Pancreas (tissue), 10 donors: ENCODE results near the gene NPHS1. TPM values are rescaled to one million over a fixed set of nuclear protein-coding genes. Genes with fewer than 3 reads are reported as not detected.

Source experiments
- ATAC-seq, 4 donors: fragments of 200-7000 bp; cut with Tn5 transposase; one replicate each; pipeline versions ENCODE4 v1.8.0 to v1.9.1; 2020; ENCODE audit warnings: mild to moderate bottlenecking in 4 of 4, moderate library complexity in 4 of 4
- DNase-seq, 6 donors: peaks; one replicate each; pipeline ENCODE4 v3.0.0-alpha.2; 2020
- FAIRE-seq: peaks from 2 replicates; lab custom pipeline; 2012; peaks lifted over from hg19 to GRCh38; lab: Jason Lieb, UNC
- H3K27ac ChIP-seq, 4 donors: fragments of 200-600 bp; sonication (generic); 1 replicate in 3 of 4; 2 replicates in 1 of 4; pipeline versions ENCODE4 v1.5.0 to v1.8.0; 2020
- H3K27me3 ChIP-seq, 4 donors: fragments of 200-600 bp; one replicate each; pipeline ENCODE4 v1.8.0; 2021
- H3K36me3 ChIP-seq, 3 donors: fragments of 200-600 bp; sonication (generic) in 1 of 3; one replicate each; pipeline versions ENCODE4 v1.5.0 to v1.8.0; 2020 to 2021
- H3K4me1 ChIP-seq, 3 donors: fragments of 200-600 bp; one replicate each; pipeline ENCODE4 v1.8.0; 2021
- H3K4me3 ChIP-seq, 4 donors: fragments of 200-600 bp; sonication (generic) in 2 of 4; one replicate each; pipeline versions ENCODE4 v1.5.0 to v1.8.0; 2020 to 2021
- H3K9me3 ChIP-seq, 4 donors: fragments of 200-600 bp; one replicate each; pipeline ENCODE4 v1.8.0; 2021
- CTCF ChIP-seq, 4 donors: fragments of 200-600 bp; sonication (generic) in 3 of 4; IDR thresholded peaks; one replicate each; pipeline versions ENCODE4 v1.5.0 to v1.8.0; 2021; ENCODE audit warnings: antibody characterized with exemption in 4 of 4
- WGBS, 2 donors: extraction: QIAGEN DNeasy Blood & Tissue Kit; methylation state at CpG; one replicate each; pipeline ENCODE4 v1.1.7; 2013; 5-methylcytosine and 5-hydroxymethylcytosine counted together
- intact Hi-C, 3 donors: fragments of 100-400 bp; cut with DNase I; formaldehyde crosslinking; loops; one replicate each; pipeline versions ENCODE4 v1.11.1 to v1.14.2; 2022
- polyA plus RNA-seq, 2 donors: library from polyadenylated mRNA; stranded (reverse); fragments of 200-250 nt; gene quantifications; one replicate each; pipeline ENCODE4 v1.2.3, GENCODE V29; 2013
- total RNA-seq, 6 donors: library from RNA; stranded (reverse); fragmentation: NEBNext Ultra II Directional in 4 of 6; extraction: Animal tissue kit (Norgen Biotek cat#: 25700) in 4 of 6; gene quantifications; one replicate each; pipeline versions ENCODE4 v1.2.1 to v1.2.4, GENCODE V29; 2021 to 2023
- donor health status: healthy with polysubstance abuse.
- donor health status: DM: no; HTN: no; CAD: no; lungs with moderate emphysema.
- donor health status: DM: no; HTN: no; CAD: no.
- donor health status: control.
- donor health status: control.
- donor health status: Bipolar disorder and iron deficiency.
- donor health status: DM: yes; HTN: yes; CAD: no.
- donor health status: DM: no; HTN: no; CAD: no.
- donor health status: DM: no; HTN: no; CAD: no.
- donor health status: DM: yes; HTN: yes; CAD: no.

NPHS1 gene
- total and polyA plus RNA-seq, 8 donors: 11.5 to 32.3 (median 16.5) TPM

- H3K4me1 ChIP-seq: peaks cover 0 to 19% (median 0%) of the 10 kb centered on the region in 3 donors
- no peak for TF ChIP-seq CTCF (IDR thresholded peaks at IDR 0.05)
- H3K9me3 ChIP-seq: no peaks in the 10 kb centered on the region
- ATAC-seq (no peak), DNase-seq (peak in 1 of 6 donors; percentile 42), FAIRE-seq (no peak)
- no peak overlapping the region for H3K4me3 ChIP-seq
- H3K27ac ChIP-seq: no peak overlapping the region
- intact Hi-C loops: no loop called here
- H3K27me3 ChIP-seq: no peaks in the 10 kb centered on the region
- WGBS, 2 donors: 86 to 93% methylated on average over 8 of the region's 8 CpGs
- no peaks in the 10 kb centered on the region for H3K36me3 ChIP-seq
Measured at GRCh38 chr19:35847911-35848310, 4.4 kb downstream of the NPHS1 start.

- Histone ChIP-seq H3K4me3 (peak overlapping the region in 2 of 4 donors; percentile 32 to 43), H3K4me1 (peaks cover 0 to 19% (median 0%) of the 10 kb centered on the region in 3 donors), H3K27ac (peak overlapping the region; percentile 59 to 83 (median 62)), H3K9me3 (no peaks in the 10 kb centered on the region), H3K27me3 (no peaks in the 10 kb centered on the region), H3K36me3 (no peaks in the 10 kb centered on the region)
- 2 to 3% methylated on average over 26 of the region's 26 CpGs for WGBS, 2 donors
- ATAC-seq (peak; percentile 68 to 80 (median 74)), DNase-seq (peak in 5 of 6 donors; percentile 51 to 73 (median 63)), FAIRE-seq (no peak)
- no peak for TF ChIP-seq CTCF (IDR thresholded peaks at IDR 0.05)
- intact Hi-C loops: no loop called here
Measured at GRCh38 chr19:35846038-35846668, 6.2 kb downstream of the NPHS1 start.

- Histone ChIP-seq H3K4me1 (peaks cover 0 to 19% (median 0%) of the 10 kb centered on the region in 3 donors), H3K27ac (peak overlapping the region; percentile 59 to 83 (median 62)), H3K27me3 (no peaks in the 10 kb centered on the region), H3K4me3 (peak overlapping the region in 2 of 4 donors; percentile 32 to 43), H3K36me3 (no peaks in the 10 kb centered on the region), H3K9me3 (no peaks in the 10 kb centered on the region)
- FAIRE-seq: no peak
- DNase-seq: peak; percentile 65 to 87 (median 79)
- peak; percentile 71 to 80 (median 78) for ATAC-seq
- no peak for TF ChIP-seq CTCF (IDR thresholded peaks at IDR 0.05)
- intact Hi-C loops: no loop called here
- 9% methylated on average over 55 to 63 of the region's 63 CpGs for WGBS, 2 donors
Measured at GRCh38 chr19:35845215-35846037, 6.9 kb downstream of the NPHS1 start.

GRCh38 chr19:35844482-35845214, 7.7 kb downstream of the NPHS1 start:
- intact Hi-C loops: no loop called here
- no peak for ATAC-seq

More at GRCh38 chr19:35844482-35845214, 7.7 kb downstream of the NPHS1 start:
- no peak overlapping the region for H3K27ac ChIP-seq
- WGBS, 2 donors: 61% methylated on average over 16 of the region's 16 CpGs
- FAIRE-seq (no peak), DNase-seq (peak in 2 of 6 donors; percentile 8 to 12)
- no peaks in the 10 kb centered on the region for H3K27me3 ChIP-seq
- peaks cover 0 to 19% (median 0%) of the 10 kb centered on the region in 3 donors for H3K4me1 ChIP-seq
- no peak for TF ChIP-seq CTCF (IDR thresholded peaks at IDR 0.05)
- no peaks in the 10 kb centered on the region for H3K9me3 ChIP-seq
- peak overlapping the region in 1 of 4 donors; percentile 43 for H3K4me3 ChIP-seq
- no peaks in the 10 kb centered on the region for H3K36me3 ChIP-seq
